Glomerular endothelial cell (primary cell): ENCODE measurements around the gene WDR44. TPM values are rescaled to one million over a fixed set of nuclear protein-coding genes. Genes with fewer than 3 reads are reported as not detected.

Experiments used
- total RNA-seq: library from RNA; depleted of rRNA; stranded (reverse); fragments of >200 nt; gene quantifications from 2 replicates; pipeline ENCODE4 v1.2.3, GENCODE V29; 2015

WDR44 gene
- total RNA-seq, 1 donor from 2014 or later = 20.0 TPM

Other genes with a start within 250 kb of the WDR44 start
- gene KLHL13, start 229.3 kb upstream of the WDR44 start, total RNA-seq = 3.9 and 6.2 TPM in 2 replicates
- gene DOCK11, start 149.7 kb downstream of the WDR44 start, total RNA-seq = 0.87 and 1.2 TPM in 2 replicates